ENCODE measurements around the gene CAPN5.

GRCh38 chr11:77171254-77171653, 104.5 kb downstream of the CAPN5 start:
- no peak for TF ChIP-seq NR3C1 (CRISPR knock-in tag; conservative IDR thresholded peaks at IDR 0.05; ENCODE audit: low read depth)
- TF ChIP-seq NFYB (CRISPR knock-in tag; conservative IDR thresholded peaks at IDR 0.05; ENCODE audit: low read depth), result no peak
- TF ChIP-seq SP1 (CRISPR knock-in tag; conservative IDR thresholded peaks at IDR 0.05), result no peak
